AG10803 (cell line): Measurements from ENCODE around the gene SNX3.

ENCODE experiments used
- DNase-seq: peaks from one replicate; pipeline ENCODE4 v3.0.0; 2010; ENCODE audit warnings: low read depth
- H3K4me3 ChIP-seq: 2 replicates; pipeline ENCODE4 v1.5.1; 2011; ENCODE audit warnings: mild to moderate bottlenecking, low read length, control low read depth
- CTCF ChIP-seq: conservative IDR thresholded peaks from 2 replicates; pipeline ENCODE4 v1.5.1; 2011; ENCODE audit warnings: mild to moderate bottlenecking, low read length, control low read depth, inconsistent platforms

SNX3 gene

DNA sequence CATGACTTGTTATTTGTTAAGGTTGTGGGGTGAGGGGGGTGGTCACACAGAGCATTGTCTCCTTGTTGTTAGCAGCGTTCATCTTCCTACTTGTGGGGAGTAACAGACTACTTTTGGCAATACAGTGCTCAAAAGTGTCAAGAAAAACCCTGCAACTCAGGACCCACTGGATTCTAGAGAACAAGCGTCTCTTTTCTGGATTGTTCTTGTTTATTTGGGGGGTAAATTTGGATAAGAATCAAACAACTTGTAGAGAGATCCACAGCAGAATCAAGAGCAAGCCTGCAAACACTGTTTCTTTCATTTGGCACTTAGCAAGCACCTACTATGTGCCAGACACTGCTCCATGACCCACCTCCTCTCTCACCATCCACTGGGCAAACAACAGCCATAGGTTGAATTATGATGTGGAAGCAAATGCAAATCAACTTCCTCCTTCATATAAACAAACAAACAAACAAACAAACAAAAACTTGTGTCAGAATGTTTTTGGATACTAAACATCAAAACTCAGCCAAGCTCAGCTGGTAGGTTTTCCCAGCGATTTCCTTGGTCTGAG lies 99.0 kb downstream of the SNX3 start:
- no peak for TF ChIP-seq CTCF
- no peak overlapping the region for H3K4me3 ChIP-seq
- no peak for DNase-seq
